Measurements from ENCODE around the gene TMEM179.

The TMEM179 gene

GRCh38 chr14:104641753-104642539 is 37.4 kb upstream of the TMEM179 start:
- no peak for TF ChIP-seq CTCF (IDR thresholded peaks at IDR 0.05; ENCODE audit: low read depth, low read length, missing control alignments)
- no peak for DNase-seq (ENCODE audit: extremely low read depth, low read depth)
- no peak overlapping the region for H3K4me3 ChIP-seq (replicated peaks; ENCODE audit: low read depth, low read length)

- no peak for DNase-seq (ENCODE audit: extremely low read depth, low read depth)
- H3K4me3 ChIP-seq (replicated peaks; ENCODE audit: low read depth, low read length): no peak overlapping the region
- TF ChIP-seq CTCF (IDR thresholded peaks at IDR 0.05; ENCODE audit: low read depth, low read length, missing control alignments): no peak
These were observed 36.1 kb upstream of the TMEM179 start for GRCh38 chr14:104640681-104641080.

- peak; percentile 12 for DNase-seq (ENCODE audit: extremely low read depth, low read depth)
- H3K4me3 ChIP-seq (replicated peaks; ENCODE audit: low read depth, low read length): no peak overlapping the region
- TF ChIP-seq CTCF (IDR thresholded peaks at IDR 0.05; ENCODE audit: low read depth, low read length, missing control alignments): peak; percentile 95
These were observed 35.4 kb upstream of the TMEM179 start for GRCh38 chr14:104639885-104640548.

GRCh38 chr14:104639471-104639870 is 34.9 kb upstream of the TMEM179 start:
- H3K4me3 ChIP-seq (replicated peaks; ENCODE audit: low read depth, low read length): no peak overlapping the region
- TF ChIP-seq CTCF (IDR thresholded peaks at IDR 0.05; ENCODE audit: low read depth, low read length, missing control alignments): no peak
- DNase-seq (ENCODE audit: extremely low read depth, low read depth): no peak

- no peak for DNase-seq (ENCODE audit: extremely low read depth, low read depth)
- TF ChIP-seq CTCF (IDR thresholded peaks at IDR 0.05; ENCODE audit: low read depth, low read length, missing control alignments): no peak
- H3K4me3 ChIP-seq (replicated peaks; ENCODE audit: low read depth, low read length): no peak overlapping the region
These were observed 34.4 kb upstream of the TMEM179 start for GRCh38 chr14:104638927-104639450.

- TF ChIP-seq CTCF (IDR thresholded peaks at IDR 0.05; ENCODE audit: low read depth, low read length, missing control alignments): no peak
- DNase-seq (ENCODE audit: extremely low read depth, low read depth): no peak
- no peak overlapping the region for H3K4me3 ChIP-seq (replicated peaks; ENCODE audit: low read depth, low read length)
These were observed 33.6 kb upstream of the TMEM179 start for GRCh38 chr14:104638190-104638589.
